Endodermal cell (in vitro differentiated cells): ENCODE data around the gene CXCL8. TPM values are rescaled to one million over a fixed set of nuclear protein-coding genes. Genes with fewer than 3 reads are reported as not detected.

Experiments used
- DNase-seq: peaks from one replicate; pipeline ENCODE4 v3.0.0-alpha.2; 2017
- H3K27ac ChIP-seq: 2 replicates; pipeline ENCODE4 v1.5.1; 2013; ENCODE audit warnings: mild to moderate bottlenecking, low read depth, low read length, moderate library complexity
- H3K27me3 ChIP-seq: 2 replicates; pipeline ENCODE4 v1.6.1; 2013; ENCODE audit warnings: mild to moderate bottlenecking, low read length, moderate library complexity; ENCODE audit not compliant: insufficient read depth, control insufficient read depth, poor library complexity, severe bottlenecking
- H3K36me3 ChIP-seq: 2 replicates; pipeline ENCODE4 v1.7.0; 2013; ENCODE audit warnings: mild to moderate bottlenecking, low read length, moderate library complexity; ENCODE audit not compliant: control insufficient read depth, insufficient read depth
- H3K4me1 ChIP-seq: one replicate; pipeline ENCODE4 v1.7.0; 2013; ENCODE audit warnings: low read length; ENCODE audit not compliant: control insufficient read depth, insufficient read depth
- H3K4me3 ChIP-seq: 2 replicates; pipeline ENCODE4 v1.5.1; 2013; ENCODE audit warnings: mild to moderate bottlenecking, low read length, moderate library complexity
- H3K9ac ChIP-seq: 2 replicates; pipeline ENCODE4 v1.6.1; 2013; ENCODE audit warnings: mild to moderate bottlenecking, low read length, moderate library complexity; ENCODE audit not compliant: poor library complexity, severe bottlenecking; ENCODE audit errors: extremely low read depth
- H3K9me3 ChIP-seq: 2 replicates; pipeline ENCODE4 v1.6.1; 2013; ENCODE audit warnings: mild to moderate bottlenecking, low read length, moderate library complexity; ENCODE audit not compliant: control insufficient read depth
- H3K27ac Mint-ChIP-seq: 2 replicates; pipeline ENCODE4 v1.8.0; 2020; ENCODE audit warnings: mixed read lengths
- H3K27me3 Mint-ChIP-seq: 2 replicates; pipeline ENCODE4 v1.8.0; 2021; ENCODE audit warnings: mild to moderate bottlenecking, mixed read lengths; ENCODE audit not compliant: insufficient read depth
- H3K36me3 Mint-ChIP-seq: 2 replicates; pipeline ENCODE4 v1.8.0; 2020; ENCODE audit warnings: low read depth, mixed read lengths
- H3K4me1 Mint-ChIP-seq: 2 replicates; pipeline ENCODE4 v1.8.0; 2020; ENCODE audit warnings: mixed read lengths
- H3K4me3 Mint-ChIP-seq: 2 replicates; pipeline ENCODE4 v1.8.0; 2020; ENCODE audit warnings: mild to moderate bottlenecking, moderate library complexity, mixed read lengths
- H3K9me3 Mint-ChIP-seq: 2 replicates; pipeline ENCODE4 v1.8.0; 2020; ENCODE audit warnings: mild to moderate bottlenecking, mixed read lengths
- CTCF ChIP-seq: fragments of 200-600 bp; sonication (generic); conservative IDR thresholded peaks from 2 replicates; pipeline ENCODE4 v1.5.0; 2021; ENCODE audit warnings: antibody characterized with exemption, mild to moderate bottlenecking
- WGBS, 2 experiments: methylation state at CpG; one replicate each; pipeline versions ENCODE4 v1.1.5 to v1.1.7; 2013; ENCODE audit warnings: missing lambda C conversion rate in 2 of 2, mixed read lengths in 1 of 2; ENCODE audit not compliant: insufficient coverage in 1 of 2, insufficient read length in 1 of 2; 5-methylcytosine and 5-hydroxymethylcytosine counted together
- total RNA-seq, 2 donors: library from RNA; stranded (reverse); fragmentation: NEBNext Ultra II Directional in 1 of 2; extraction: Animal tissue kit (Norgen Biotek cat#: 25700) in 1 of 2; gene quantifications; 2 replicates in 1 of 2; 3 replicates in 1 of 2; pipeline ENCODE4 v1.2.1, GENCODE V29; 2021

The CXCL8 gene
- total RNA-seq, 2 donors from 2014 or later, result not detected

- no peak for DNase-seq
- no peaks in the 10 kb centered on the region for H3K36me3 ChIP-seq
- Mint-ChIP-seq H3K27ac (no peak overlapping the region), H3K4me1 (no peaks in the 10 kb centered on the region), H3K4me3 (no peak overlapping the region), H3K27me3 (no peaks in the 10 kb centered on the region), H3K9me3 (no peaks in the 10 kb centered on the region), H3K36me3 (no peaks in the 10 kb centered on the region)
- no peak overlapping the region for H3K9ac ChIP-seq
- H3K9me3 ChIP-seq, result no peaks in the 10 kb centered on the region
- no peak overlapping the region for H3K27ac ChIP-seq
- WGBS, 2 experiments, result no CpG with 5 or more reads among the region's 1 CpG
- H3K4me3 ChIP-seq, result no peak overlapping the region
- no peaks in the 10 kb centered on the region for H3K4me1 ChIP-seq
- H3K27me3 ChIP-seq, result no peaks in the 10 kb centered on the region
- no peak for TF ChIP-seq CTCF
These were observed 11.5 kb downstream of the CXCL8 start for GRCh38 chr4:73751830-73752229.

GRCh38 chr4:73752424-73752823 is 12.1 kb downstream of the CXCL8 start:
- no peak overlapping the region for H3K27ac ChIP-seq
- H3K4me3 ChIP-seq, result no peak overlapping the region
- no peak overlapping the region for H3K9ac ChIP-seq
- Mint-ChIP-seq H3K27me3 (no peaks in the 10 kb centered on the region), H3K4me1 (no peaks in the 10 kb centered on the region), H3K36me3 (no peaks in the 10 kb centered on the region), H3K4me3 (no peak overlapping the region), H3K9me3 (no peaks in the 10 kb centered on the region), H3K27ac (no peak overlapping the region)
- no peak for DNase-seq
- H3K9me3 ChIP-seq, result no peaks in the 10 kb centered on the region
- WGBS, 2 experiments, result 90 to 100% methylated on average over 1 to 3 of the region's 3 CpGs
- no peaks in the 10 kb centered on the region for H3K36me3 ChIP-seq
- H3K27me3 ChIP-seq, result no peaks in the 10 kb centered on the region
- TF ChIP-seq CTCF, result no peak
- no peaks in the 10 kb centered on the region for H3K4me1 ChIP-seq

GRCh38 chr4:73753215-73753614 is 12.8 kb downstream of the CXCL8 start:
- H3K27ac ChIP-seq, result no peak overlapping the region
- Mint-ChIP-seq H3K27ac (no peak overlapping the region), H3K27me3 (no peaks in the 10 kb centered on the region), H3K4me3 (no peak overlapping the region), H3K36me3 (no peaks in the 10 kb centered on the region), H3K4me1 (no peaks in the 10 kb centered on the region), H3K9me3 (no peaks in the 10 kb centered on the region)
- no peak overlapping the region for H3K9ac ChIP-seq
- no peaks in the 10 kb centered on the region for H3K9me3 ChIP-seq
- no peaks in the 10 kb centered on the region for H3K4me1 ChIP-seq
- H3K36me3 ChIP-seq, result no peaks in the 10 kb centered on the region
- 100% methylated on average over 1 of the region's 1 CpG; no CpG with 5 or more reads in 1 of the 2 experiments for WGBS, 2 experiments
- DNase-seq, result no peak
- no peak overlapping the region for H3K4me3 ChIP-seq
- no peak for TF ChIP-seq CTCF
- no peaks in the 10 kb centered on the region for H3K27me3 ChIP-seq
